Left colon (tissue), 2 donors: ENCODE results near the gene TEX13D. TPM values are rescaled to one million over a fixed set of nuclear protein-coding genes. Genes with fewer than 3 reads are reported as not detected.
A peak's percentile ranks its signal among the peaks of the same experiment; 100 is the strongest.
"Not testable (repeated sequence)": the region's sequence is repeated elsewhere in the genome, so short reads cannot be mapped to it uniquely, and the experiment has no call there.

Experiments used
- ATAC-seq: fragments of 200-7000 bp; cut with Tn5 transposase; one replicate; pipeline ENCODE4 v1.9.1; 2020; ENCODE audit warnings: mild to moderate bottlenecking, moderate library complexity
- DNase-seq, 2 donors: peaks; one replicate each; pipeline ENCODE4 v3.0.0-alpha.2; 2020
- intact Hi-C, 2 donors: fragments of 100-400 bp; cut with DNase I in 1 of 2; cut with micrococcal nuclease in 1 of 2; formaldehyde crosslinking; loops; one replicate each; pipeline versions ENCODE4 v1.11.2 to v1.14.0; 2022; cut with DNase I, micrococcal nuclease
- long read RNA-seq: library from polyadenylated mRNA; unstranded; transcript quantifications from one replicate; pipeline ENCODE4 v2.0.0, GENCODE V29; 2021
- total RNA-seq, 2 donors: library from RNA; stranded (reverse); fragmentation: NEBNext Ultra II Directional; extraction: Animal tissue kit (Norgen Biotek cat#: 25700); gene quantifications; one replicate each; pipeline ENCODE4 v1.2.1, GENCODE V29; 2021
- donor health status: DM: no; HTN: no; CAD: no.
- donor health status: DM: yes; HTN: yes; CAD: no.

TEX13D gene
- total RNA-seq = not detected
- long read RNA-seq = 0 reads

GRCh38 chrX:124332481-124333424 lies at the start of gene TEX13D:
Gene TEX13D, plus strand, starts transcription at chrX:124332660. Its CDS starts 258 bp downstream, at chrX:124332918.
- ATAC-seq = no peak
- intact Hi-C loops = no loop called here
- DNase-seq = no peak

GRCh38 chrX:124289443-124289842 lies 43.0 kb upstream of the TEX13D start:
- ATAC-seq (no peak), DNase-seq (no peak)
- intact Hi-C loops = no loop called here

GRCh38 chrX:124293810-124294209 lies 38.6 kb upstream of the TEX13D start:
- DNase-seq (no peak), ATAC-seq (no peak)
- intact Hi-C loops = no loop called here

GRCh38 chrX:124299323-124299722 lies 33.1 kb upstream of the TEX13D start:
- intact Hi-C loops, DNase-seq, ATAC-seq: not testable (repeated sequence)

- intact Hi-C loops = no loop called here
Observed at GRCh38 chrX:124300405-124300804, 32.1 kb upstream of the TEX13D start.

GRCh38 chrX:124307253-124307907 lies 25.1 kb upstream of the TEX13D start:
- intact Hi-C loops = no loop called here
- DNase-seq (no peak), ATAC-seq (peak; percentile 48)

More at GRCh38 chrX:124300405-124300804, 32.1 kb upstream of the TEX13D start:
- DNase-seq (no peak), ATAC-seq (no peak)

GRCh38 chrX:124325732-124326131 lies 6.7 kb upstream of the TEX13D start:
- DNase-seq (no peak), ATAC-seq (no peak)
- intact Hi-C loops = no loop called here

GRCh38 chrX:124328765-124329164 lies 3.7 kb upstream of the TEX13D start:
- DNase-seq (no peak), ATAC-seq (no peak)
- intact Hi-C loops = no loop called here

GRCh38 chrX:124333862-124334261 lies 1.4 kb downstream of the TEX13D start:
- ATAC-seq (no peak), DNase-seq (no peak)
- intact Hi-C loops = no loop called here

- ATAC-seq, intact Hi-C loops, DNase-seq: not testable (repeated sequence)
Observed at GRCh38 chrX:124334555-124334954, 2.1 kb downstream of the TEX13D start.

- no peak for ATAC-seq
- no peak for DNase-seq
- intact Hi-C loops = no loop called here
Observed at GRCh38 chrX:124335598-124335997, 3.1 kb downstream of the TEX13D start.

GRCh38 chrX:124337916-124338315 lies 5.5 kb downstream of the TEX13D start:
- ATAC-seq (no peak), DNase-seq (no peak)
- intact Hi-C loops = no loop called here

- intact Hi-C loops = no loop called here
- DNase-seq = no peak
- ATAC-seq = no peak
Observed at GRCh38 chrX:124338733-124339514, 6.5 kb downstream of the TEX13D start.

GRCh38 chrX:124341396-124342132 lies 9.1 kb downstream of the TEX13D start:
- DNase-seq (no peak), ATAC-seq (no peak)
- intact Hi-C loops = no loop called here

GRCh38 chrX:124342174-124342867 lies 9.9 kb downstream of the TEX13D start:
- intact Hi-C loops = no loop called here
- ATAC-seq (no peak), DNase-seq (no peak)

GRCh38 chrX:124343016-124343415 lies 10.6 kb downstream of the TEX13D start:
- no peak for ATAC-seq
- no peak for DNase-seq

GRCh38 chrX:124344246-124344645 lies 11.8 kb downstream of the TEX13D start:
- ATAC-seq (no peak), DNase-seq (no peak)
- intact Hi-C loops = no loop called here

More at GRCh38 chrX:124343016-124343415, 10.6 kb downstream of the TEX13D start:
- intact Hi-C loops = no loop called here
